ENCODE results near the gene TRPM1. TPM values are rescaled to one million over a fixed set of nuclear protein-coding genes. Genes with fewer than 3 reads are reported as not detected.

The TRPM1 gene
- total RNA-seq, 1 donor from 2014 or later, result not detected

- intact Hi-C loops (cut with micrococcal nuclease), result no loop called here
Measured at GRCh38 chr15:30984542-30984941, 117.0 kb downstream of the TRPM1 start.

- intact Hi-C loops (cut with micrococcal nuclease), result no loop called here
Measured at GRCh38 chr15:30984118-30984517, 117.4 kb downstream of the TRPM1 start.

- intact Hi-C loops (cut with micrococcal nuclease), result loop anchor here (10.0 kb wide), 1 partner anchor 65 kb away; no protein-coding TSS in a partner anchor
Measured at GRCh38 chr15:30979457-30979856, 122.1 kb downstream of the TRPM1 start.

GRCh38 chr15:30978328-30978727 is 123.2 kb downstream of the TRPM1 start:
- intact Hi-C loops (cut with micrococcal nuclease), result loop anchor here (10.0 kb wide), 1 partner anchor 66 kb away; no protein-coding TSS in a partner anchor

GRCh38 chr15:30974112-30974511 is 127.4 kb downstream of the TRPM1 start:
- intact Hi-C loops (cut with micrococcal nuclease), result loop anchor here (10.0 kb wide), 1 partner anchor 71 kb away; no protein-coding TSS in a partner anchor

GRCh38 chr15:30973379-30973778 is 128.1 kb downstream of the TRPM1 start:
- intact Hi-C loops (cut with micrococcal nuclease), result loop anchor here (10.0 kb wide), 1 partner anchor 71 kb away; no protein-coding TSS in a partner anchor

GRCh38 chr15:30969724-30970123 is 131.8 kb downstream of the TRPM1 start:
- intact Hi-C loops (cut with micrococcal nuclease), result loop anchor here (10.0 kb wide), 1 partner anchor 75 kb away; no protein-coding TSS in a partner anchor

- intact Hi-C loops (cut with micrococcal nuclease), result no loop called here
Measured at GRCh38 chr15:30963681-30964080, 137.8 kb downstream of the TRPM1 start.

- intact Hi-C loops (cut with micrococcal nuclease), result no loop called here
Measured at GRCh38 chr15:30962659-30963058, 138.9 kb downstream of the TRPM1 start.

- intact Hi-C loops (cut with micrococcal nuclease), result no loop called here
Measured at GRCh38 chr15:30962079-30962478, 139.4 kb downstream of the TRPM1 start.

- intact Hi-C loops (cut with micrococcal nuclease), result no loop called here
Measured at GRCh38 chr15:30958219-30958618, 143.3 kb downstream of the TRPM1 start.

GRCh38 chr15:30956216-30957124 is 145.1 kb downstream of the TRPM1 start:
- intact Hi-C loops (cut with micrococcal nuclease), result no loop called here

- intact Hi-C loops (cut with micrococcal nuclease), result no loop called here
Measured at GRCh38 chr15:30954674-30955073, 146.9 kb downstream of the TRPM1 start.

GRCh38 chr15:30953731-30954378 is 147.7 kb downstream of the TRPM1 start:
- intact Hi-C loops (cut with micrococcal nuclease), result no loop called here

- intact Hi-C loops (cut with micrococcal nuclease), result no loop called here
Measured at GRCh38 chr15:30953183-30953582, 148.3 kb downstream of the TRPM1 start.

Other genes with a start within 250 kb of the TRPM1 start
- gene FAN1, start 197.8 kb downstream of the TRPM1 start, total RNA-seq, result 20.7 and 24.1 TPM in 2 replicates
- gene MTMR10, start 110.1 kb downstream of the TRPM1 start, total RNA-seq, result 19.1 and 22.9 TPM in 2 replicates
- 171 and 183 TPM in 2 replicates for gene KLF13, start 225.1 kb upstream of the TRPM1 start, total RNA-seq